ENCODE measurements around the gene SH2D1B. TPM values are rescaled to one million over a fixed set of nuclear protein-coding genes. Genes with fewer than 3 reads are reported as not detected.
"Not testable (repeated sequence)": the region's sequence is repeated elsewhere in the genome, so short reads cannot be mapped to it uniquely, and the experiment has no call there.

SH2D1B gene
- total and polyA plus RNA-seq, 7 experiments from 2014 or later = 0.22 to 16.9 (median 1.7) TPM; not detected in 3

- H3K27ac Mint-ChIP-seq = no peak overlapping the region
- H3K27me3 Mint-ChIP-seq = peaks cover 0 to 20% (median 16%) of the 10 kb centered on the region in 5 donors
- H3K36me3 Mint-ChIP-seq = no peaks in the 10 kb centered on the region
- Histone ChIP-seq H3K27me3 (ENCODE audit: control insufficient read depth in 2 of 2, insufficient read depth in 2 of 2, low read length in 2 of 2) (no peaks in the 10 kb centered on the region), H3K36me3 (ENCODE audit: control insufficient read depth in 2 of 3, insufficient read depth in 3 of 3, low read length in 3 of 3) (no peaks in the 10 kb centered on the region), H3K9me3 (ENCODE audit: control insufficient read depth in 2 of 3, low read length in 3 of 3) (no peaks in the 10 kb centered on the region), H3K27ac (ENCODE audit: low read depth, low read length) (no peak overlapping the region), H3K4me1 (ENCODE audit: control insufficient read depth in 2 of 2, insufficient read depth in 2 of 2, low read length in 2 of 2) (no peaks in the 10 kb centered on the region), H3K4me3 (ENCODE audit: low read length) (no peak overlapping the region)
- no peak for DNase-seq
- intact Hi-C loops (cut with micrococcal nuclease) = loop anchor here in 1 of 2 donors (10.0 kb wide), 1 partner anchor 265 kb away; no protein-coding TSS in a partner anchor
- H3K4me3 Mint-ChIP-seq = no peak overlapping the region
- ATAC-seq = no peak
- no peaks in the 10 kb centered on the region for H3K9me3 Mint-ChIP-seq
- CTCF ChIA-PET = no interaction called here
- no peaks in the 10 kb centered on the region for H3K4me1 Mint-ChIP-seq
- POLR2A ChIA-PET = no interaction called here
These were observed 52.3 kb downstream of the SH2D1B start for GRCh38 chr1:162359523-162360236.

GRCh38 chr1:162358928-162359327, 53.0 kb downstream of the SH2D1B start:
- Mint-ChIP-seq H3K9me3 (no peaks in the 10 kb centered on the region), H3K4me3 (no peak overlapping the region), H3K36me3 (no peaks in the 10 kb centered on the region), H3K27ac (no peak overlapping the region), H3K27me3 (peaks cover 0 to 20% (median 16%) of the 10 kb centered on the region in 5 donors), H3K4me1 (no peaks in the 10 kb centered on the region)
- ATAC-seq (no peak), DNase-seq (no peak)
- no peaks in the 10 kb centered on the region for H3K4me1 ChIP-seq (ENCODE audit: control insufficient read depth in 2 of 2, insufficient read depth in 2 of 2, low read length in 2 of 2)
- ChIA-PET POLR2A (no interaction called here), CTCF (no interaction called here)
- no peaks in the 10 kb centered on the region for H3K9me3 ChIP-seq (ENCODE audit: control insufficient read depth in 2 of 3, low read length in 3 of 3)
- intact Hi-C loops (cut with micrococcal nuclease) = loop anchor here in 1 of 2 donors (10.0 kb wide), 1 partner anchor 266 kb away; no protein-coding TSS in a partner anchor
- H3K36me3 ChIP-seq (ENCODE audit: control insufficient read depth in 2 of 3, insufficient read depth in 3 of 3, low read length in 3 of 3) = no peaks in the 10 kb centered on the region
- H3K4me3 ChIP-seq (ENCODE audit: low read length) = no peak overlapping the region
- no peaks in the 10 kb centered on the region for H3K27me3 ChIP-seq (ENCODE audit: control insufficient read depth in 2 of 2, insufficient read depth in 2 of 2, low read length in 2 of 2)
- H3K27ac ChIP-seq (ENCODE audit: low read depth, low read length) = no peak overlapping the region

GRCh38 chr1:162357681-162358266, 54.2 kb downstream of the SH2D1B start:
- ChIA-PET POLR2A (no interaction called here), CTCF (interaction anchor here (0.6 kb wide), 1 partner anchor 817 kb away, joined by 3 read pairs; no protein-coding TSS in a partner anchor)
- intact Hi-C loops (cut with micrococcal nuclease) = loop anchor here in 1 of 2 donors (10.0 kb wide), 1 partner anchor 267 kb away; no protein-coding TSS in a partner anchor
- no peak for ATAC-seq
- no peak overlapping the region for H3K4me3 Mint-ChIP-seq
- peaks cover 0 to 2% (median 0%) of the 10 kb centered on the region in 7 donors for H3K4me1 Mint-ChIP-seq
- H3K27me3 Mint-ChIP-seq = peaks cover 0 to 21% (median 13%) of the 10 kb centered on the region in 5 donors
- no peaks in the 10 kb centered on the region for H3K9me3 Mint-ChIP-seq
- Histone ChIP-seq H3K4me3 (ENCODE audit: low read length) (no peak overlapping the region), H3K27me3 (ENCODE audit: control insufficient read depth in 2 of 2, insufficient read depth in 2 of 2, low read length in 2 of 2) (no peaks in the 10 kb centered on the region), H3K9me3 (ENCODE audit: control insufficient read depth in 2 of 3, low read length in 3 of 3) (no peaks in the 10 kb centered on the region), H3K36me3 (ENCODE audit: control insufficient read depth in 2 of 3, insufficient read depth in 3 of 3, low read length in 3 of 3) (no peaks in the 10 kb centered on the region), H3K4me1 (ENCODE audit: control insufficient read depth in 2 of 2, insufficient read depth in 2 of 2, low read length in 2 of 2) (no peaks in the 10 kb centered on the region), H3K27ac (ENCODE audit: low read depth, low read length) (no peak overlapping the region)
- H3K36me3 Mint-ChIP-seq = no peaks in the 10 kb centered on the region
- no peak for DNase-seq
- no peak overlapping the region for H3K27ac Mint-ChIP-seq

GRCh38 chr1:162353702-162354101, 58.2 kb downstream of the SH2D1B start:
- DNase-seq (no peak), ATAC-seq (no peak)
- H3K4me1 Mint-ChIP-seq = peaks cover 0 to 2% (median 0%) of the 10 kb centered on the region in 7 donors
- Histone ChIP-seq H3K9me3 (ENCODE audit: control insufficient read depth in 2 of 3, low read length in 3 of 3) (no peaks in the 10 kb centered on the region), H3K36me3 (ENCODE audit: control insufficient read depth in 2 of 3, insufficient read depth in 3 of 3, low read length in 3 of 3) (no peaks in the 10 kb centered on the region), H3K4me3 (ENCODE audit: low read length) (no peak overlapping the region), H3K27ac (ENCODE audit: low read depth, low read length) (no peak overlapping the region), H3K4me1 (ENCODE audit: control insufficient read depth in 2 of 2, insufficient read depth in 2 of 2, low read length in 2 of 2) (no peaks in the 10 kb centered on the region), H3K27me3 (ENCODE audit: control insufficient read depth in 2 of 2, insufficient read depth in 2 of 2, low read length in 2 of 2) (no peaks in the 10 kb centered on the region)
- intact Hi-C loops (cut with micrococcal nuclease) = loop anchor here in 1 of 2 donors (10.0 kb wide), 1 partner anchor 271 kb away; no protein-coding TSS in a partner anchor
- ChIA-PET POLR2A (no interaction called here), CTCF (no interaction called here)
- H3K9me3 Mint-ChIP-seq = no peaks in the 10 kb centered on the region
- H3K27me3 Mint-ChIP-seq = peaks cover 8 to 23% (median 9%) of the 10 kb centered on the region in 5 donors
- no peak overlapping the region for H3K4me3 Mint-ChIP-seq
- no peak overlapping the region for H3K27ac Mint-ChIP-seq
- H3K36me3 Mint-ChIP-seq = no peaks in the 10 kb centered on the region

- no peaks in the 10 kb centered on the region for H3K4me1 ChIP-seq (ENCODE audit: control insufficient read depth in 2 of 2, insufficient read depth in 2 of 2, low read length in 2 of 2)
- H3K27ac Mint-ChIP-seq = no peak overlapping the region
- ATAC-seq = no peak
- H3K9me3 Mint-ChIP-seq = no peaks in the 10 kb centered on the region
- no peak overlapping the region for H3K27ac ChIP-seq (ENCODE audit: low read depth, low read length)
- H3K4me1 Mint-ChIP-seq = peaks cover 0 to 2% (median 0%) of the 10 kb centered on the region in 7 donors
- no peaks in the 10 kb centered on the region for H3K27me3 ChIP-seq (ENCODE audit: control insufficient read depth in 2 of 2, insufficient read depth in 2 of 2, low read length in 2 of 2)
- H3K4me3 Mint-ChIP-seq = no peak overlapping the region
- intact Hi-C loops (cut with micrococcal nuclease) = loop anchor here in 1 of 2 donors (10.0 kb wide), 1 partner anchor 272 kb away; no protein-coding TSS in a partner anchor
- H3K27me3 Mint-ChIP-seq = peaks cover 8 to 24% (median 9%) of the 10 kb centered on the region in 5 donors
- ChIA-PET POLR2A (no interaction called here), CTCF (no interaction called here)
- no peak for DNase-seq
- H3K36me3 Mint-ChIP-seq = no peaks in the 10 kb centered on the region
- H3K4me3 ChIP-seq (ENCODE audit: low read length) = no peak overlapping the region
- H3K36me3 ChIP-seq (ENCODE audit: control insufficient read depth in 2 of 3, insufficient read depth in 3 of 3, low read length in 3 of 3) = no peaks in the 10 kb centered on the region
- no peaks in the 10 kb centered on the region for H3K9me3 ChIP-seq (ENCODE audit: control insufficient read depth in 2 of 3, low read length in 3 of 3)
These were observed 58.9 kb downstream of the SH2D1B start for GRCh38 chr1:162353078-162353477.

GRCh38 chr1:162351874-162352273, 60.1 kb downstream of the SH2D1B start:
- H3K9me3 ChIP-seq (ENCODE audit: control insufficient read depth in 2 of 3, low read length in 3 of 3); H3K4me3 Mint-ChIP-seq; H3K4me1 ChIP-seq (ENCODE audit: control insufficient read depth in 2 of 2, insufficient read depth in 2 of 2, low read length in 2 of 2); H3K36me3 Mint-ChIP-seq; H3K4me1 Mint-ChIP-seq; H3K27ac Mint-ChIP-seq; H3K27me3 ChIP-seq (ENCODE audit: control insufficient read depth in 2 of 2, insufficient read depth in 2 of 2, low read length in 2 of 2); POLR2A ChIA-PET; H3K27ac ChIP-seq (ENCODE audit: low read depth, low read length); H3K36me3 ChIP-seq (ENCODE audit: control insufficient read depth in 2 of 3, insufficient read depth in 3 of 3, low read length in 3 of 3); H3K9me3 Mint-ChIP-seq; CTCF ChIA-PET; H3K4me3 ChIP-seq (ENCODE audit: low read length); DNase-seq: not testable (repeated sequence)
- H3K27me3 Mint-ChIP-seq = peaks cover under 1 to 18% (median 5%) of the 10 kb centered on the region in 5 donors
- intact Hi-C loops (cut with micrococcal nuclease) = loop anchor here in 1 of 2 donors (10.0 kb wide), 1 partner anchor 273 kb away; no protein-coding TSS in a partner anchor
- ATAC-seq = peak; percentile 48

Data from naive thymus-derived CD4-positive, alpha-beta T cell (primary cell).